H9 (cell line): ENCODE measurements around the gene NEK6. TPM values are rescaled to one million over a fixed set of nuclear protein-coding genes. Genes with fewer than 3 reads are reported as not detected.

Source experiments
- DNase-seq: peaks from one replicate; pipeline ENCODE4 v3.0.0-alpha.2; 2017
- H2AFZ ChIP-seq: one replicate; pipeline ENCODE4 v1.6.1; 2013; ENCODE audit warnings: mild to moderate bottlenecking, low read length, control low read depth, moderate library complexity
- H2AK5ac ChIP-seq: 2 replicates; pipeline ENCODE4 v1.6.1; 2013; ENCODE audit warnings: low read length, control low read depth, mixed read lengths; ENCODE audit not compliant: insufficient read length
- H2BK120ac ChIP-seq: one replicate; pipeline ENCODE4 v1.6.1; 2013; ENCODE audit warnings: low read depth, mild to moderate bottlenecking, low read length, control low read depth, inconsistent platforms; ENCODE audit not compliant: poor library complexity, severe bottlenecking
- H2BK12ac ChIP-seq: 2 replicates; pipeline ENCODE4 v1.6.1; 2013; ENCODE audit warnings: low read length, control low read depth, mixed read lengths, low read depth; ENCODE audit not compliant: insufficient read length
- H2BK15ac ChIP-seq: 2 replicates; pipeline ENCODE4 v1.6.1; 2013; ENCODE audit warnings: low read depth, low read length, control low read depth
- H2BK20ac ChIP-seq: one replicate; pipeline ENCODE4 v1.6.1; 2013; ENCODE audit warnings: low read depth, mild to moderate bottlenecking, low read length, control low read depth, inconsistent platforms; ENCODE audit not compliant: poor library complexity, severe bottlenecking
- H2BK5ac ChIP-seq: 2 replicates; pipeline ENCODE4 v1.6.1; 2013; ENCODE audit warnings: low read length, control low read depth, mixed read lengths; ENCODE audit not compliant: insufficient read length
- H3K14ac ChIP-seq: 2 replicates; pipeline ENCODE4 v1.6.1; 2013; ENCODE audit warnings: low read length, control low read depth; ENCODE audit not compliant: insufficient read depth
- H3K18ac ChIP-seq: 2 replicates; pipeline ENCODE4 v1.6.1; 2013; ENCODE audit warnings: low read depth, mild to moderate bottlenecking, mixed read lengths, low read length, control low read depth; ENCODE audit not compliant: insufficient read length
- H3K23ac ChIP-seq: 2 replicates; pipeline ENCODE4 v1.6.1; 2013; ENCODE audit warnings: low read length, control low read depth, mixed read lengths, low read depth; ENCODE audit not compliant: insufficient read length
- H3K23me2 ChIP-seq: 2 replicates; pipeline ENCODE4 v1.6.1; 2013; ENCODE audit warnings: low read depth, mild to moderate bottlenecking, mixed read lengths, low read length, control low read depth; ENCODE audit not compliant: insufficient read length, poor library complexity, severe bottlenecking
- H3K27ac ChIP-seq: 2 replicates; pipeline ENCODE4 v1.5.1; 2013; ENCODE audit warnings: low read length, control low read depth, mixed read lengths, low read depth; ENCODE audit not compliant: insufficient read length
- H3K27me3 ChIP-seq: 2 replicates; pipeline ENCODE4 v1.6.1; 2013; ENCODE audit warnings: low read length, control low read depth, inconsistent platforms; ENCODE audit not compliant: insufficient read depth
- H3K4ac ChIP-seq: 2 replicates; pipeline ENCODE4 v1.6.1; 2013; ENCODE audit warnings: low read depth, mild to moderate bottlenecking, control low read depth, inconsistent platforms, low read length, moderate library complexity
- H3K4me1 ChIP-seq: 2 replicates; pipeline ENCODE4 v1.6.1; 2013; ENCODE audit warnings: low read length, control low read depth, inconsistent platforms; ENCODE audit not compliant: insufficient read depth
- H3K4me2 ChIP-seq: 2 replicates; pipeline ENCODE4 v1.6.1; 2013; ENCODE audit warnings: low read length, control low read depth, mixed read lengths; ENCODE audit not compliant: insufficient read length, insufficient read depth
- H3K56ac ChIP-seq: 2 replicates; pipeline ENCODE4 v1.6.1; 2013; ENCODE audit warnings: low read depth, mild to moderate bottlenecking, mixed read lengths, low read length, control low read depth; ENCODE audit not compliant: insufficient read length
- H3K79me1 ChIP-seq: 2 replicates; pipeline ENCODE4 v1.6.1; 2013; ENCODE audit warnings: low read depth, mild to moderate bottlenecking, moderate library complexity, low read length, control low read depth, inconsistent platforms; ENCODE audit not compliant: insufficient read depth, poor library complexity, severe bottlenecking
- H3K79me2 ChIP-seq: 2 replicates; pipeline ENCODE4 v1.6.1; 2013; ENCODE audit warnings: low read length, control low read depth, inconsistent platforms; ENCODE audit not compliant: insufficient read depth
- H3K9ac ChIP-seq: 2 replicates; pipeline ENCODE4 v1.6.1; 2013; ENCODE audit warnings: low read length, control low read depth, mixed read lengths; ENCODE audit not compliant: insufficient read length; ENCODE audit errors: extremely low read depth
- H3K9me3 ChIP-seq: one replicate; pipeline ENCODE4 v1.6.1; 2013; ENCODE audit warnings: low read depth, low read length, inconsistent platforms; ENCODE audit not compliant: control insufficient read depth
- H3T11ph ChIP-seq: one replicate; pipeline ENCODE4 v1.6.1; 2013; ENCODE audit warnings: mild to moderate bottlenecking, low read length, control low read depth, inconsistent platforms
- H4K20me1 ChIP-seq: one replicate; pipeline ENCODE4 v1.6.1; 2013; ENCODE audit not compliant: control insufficient read depth, insufficient read length, insufficient read depth
- H4K5ac ChIP-seq: 2 replicates; pipeline ENCODE4 v1.6.1; 2013; ENCODE audit warnings: low read depth, mild to moderate bottlenecking, mixed read lengths, low read length, control low read depth; ENCODE audit not compliant: insufficient read length
- H4K8ac ChIP-seq: replicated peaks from 2 replicates; pipeline ENCODE4 v1.6.1; 2013; ENCODE audit warnings: low read length, control low read depth, mixed read lengths, low read depth; ENCODE audit not compliant: insufficient read length
- H4K91ac ChIP-seq: 2 replicates; pipeline ENCODE4 v1.6.1; 2013; ENCODE audit warnings: low read depth, mild to moderate bottlenecking, moderate library complexity, mixed read lengths, low read length, control low read depth; ENCODE audit not compliant: insufficient read length
- H3K27ac Mint-ChIP-seq, 3 experiments: 2 replicates in 2 of 3; 3 replicates in 1 of 3; pipeline ENCODE4 v1.8.0; 2020 to 2021; ENCODE audit warnings: mixed read lengths in 3 of 3, mild to moderate bottlenecking in 1 of 3, moderate library complexity in 1 of 3
- H3K27me3 Mint-ChIP-seq: 2 replicates; pipeline ENCODE4 v1.8.0; 2021; ENCODE audit warnings: low read depth, mild to moderate bottlenecking, moderate library complexity, mixed read lengths
- H3K36me3 Mint-ChIP-seq, 3 experiments: 2 replicates in 2 of 3; 3 replicates in 1 of 3; pipeline ENCODE4 v1.8.0; 2020 to 2021; ENCODE audit warnings: low read depth in 3 of 3, mixed read lengths in 3 of 3; ENCODE audit not compliant: insufficient read depth in 1 of 3
- H3K4me1 Mint-ChIP-seq, 2 experiments: 2 replicates each; pipeline ENCODE4 v1.8.0; 2020; ENCODE audit warnings: mixed read lengths in 2 of 2
- H3K4me3 Mint-ChIP-seq, 2 experiments: 2 replicates in 1 of 2; 3 replicates in 1 of 2; pipeline ENCODE4 v1.8.0; 2020 to 2021; ENCODE audit warnings: mild to moderate bottlenecking in 2 of 2, mixed read lengths in 2 of 2, moderate library complexity in 1 of 2
- H3K9me3 Mint-ChIP-seq, 2 experiments: 2 replicates in 1 of 2; 3 replicates in 1 of 2; pipeline ENCODE4 v1.8.0; 2020; ENCODE audit warnings: mild to moderate bottlenecking in 2 of 2, mixed read lengths in 2 of 2, moderate library complexity in 1 of 2
- CTCF ChIP-seq: fragments of 200-600 bp; sonication (generic); conservative IDR thresholded peaks from 3 replicates; pipeline ENCODE4 v1.8.0; 2021; ENCODE audit warnings: antibody characterized with exemption, mild to moderate bottlenecking
- WGBS: extraction: QIAGEN DNeasy Blood & Tissue Kit; methylation state at CpG from one replicate; pipeline ENCODE4 v1.1.7; 2013; ENCODE audit warnings: missing lambda C conversion rate, low lambda C conversion rate, mixed read lengths; ENCODE audit not compliant: insufficient read length; ENCODE audit errors: extremely low coverage; 5-methylcytosine and 5-hydroxymethylcytosine counted together
- total RNA-seq: library from RNA; stranded (reverse); gene quantifications from 2 replicates; pipeline ENCODE4 v1.2.1, GENCODE V29; 2021

Gene NEK6
- total RNA-seq, 1 experiment from 2014 or later, result 14.3 TPM

- no peak overlapping the region for H2BK120ac ChIP-seq
- H3K9me3 Mint-ChIP-seq, result 0 out of 5 replicates have a peak, but pooled peaks cover 0 to 2% of the 10 kb centered on the region in 2 experiments
- peak overlapping the region in 2 of 3 experiments; percentile 19 to 63; a peak in 3 of 7 replicates for H3K27ac Mint-ChIP-seq
- no peaks in the 10 kb centered on the region for H3K23me2 ChIP-seq
- no peak overlapping the region for H2BK12ac ChIP-seq
- H3K4me2 ChIP-seq, result no peak overlapping the region
- H3K56ac ChIP-seq, result no peak overlapping the region
- no peak overlapping the region for H2BK20ac ChIP-seq
- H2BK15ac ChIP-seq, result no peak overlapping the region
- H2AFZ ChIP-seq, result no peak overlapping the region
- TF ChIP-seq CTCF, result no peak
- H3K18ac ChIP-seq, result no peak overlapping the region
- no peak for DNase-seq
- H4K20me1 ChIP-seq, result no peaks in the 10 kb centered on the region
- H4K8ac ChIP-seq, result no peak overlapping the region
- no peaks in the 10 kb centered on the region for H3K9me3 ChIP-seq
- no peak overlapping the region for H4K5ac ChIP-seq
- H4K91ac ChIP-seq, result no peak overlapping the region
- no peak overlapping the region for H3K4ac ChIP-seq
- H3K23ac ChIP-seq, result no peak overlapping the region
- peaks cover 3% of the 10 kb centered on the region in 2 experiments; a peak in 3 of 4 replicates for H3K4me1 Mint-ChIP-seq
- H3T11ph ChIP-seq, result no peak overlapping the region
- H3K4me1 ChIP-seq, result no peaks in the 10 kb centered on the region
- no peaks in the 10 kb centered on the region for H3K27me3 Mint-ChIP-seq
- H3K9ac ChIP-seq, result no peak overlapping the region
- H3K79me2 ChIP-seq, result no peaks in the 10 kb centered on the region
- H3K27me3 ChIP-seq, result no peaks in the 10 kb centered on the region
- no CpG with 5 or more reads among the region's 18 CpGs for WGBS
- H3K14ac ChIP-seq, result no peak overlapping the region
- no peak overlapping the region for H2BK5ac ChIP-seq
- no peak overlapping the region for H3K27ac ChIP-seq
- no peak overlapping the region for H2AK5ac ChIP-seq
- no peak overlapping the region for H3K4me3 Mint-ChIP-seq
- no peaks in the 10 kb centered on the region for H3K79me1 ChIP-seq
- H3K36me3 Mint-ChIP-seq, result peaks cover 0 to 3% (median 0%) of the 10 kb centered on the region in 3 experiments; a peak in 1 of 7 replicates
These were observed 65.1 kb downstream of the NEK6 start for GRCh38 chr9:124322618-124323432.
